GM20000 (cell line): Measurements from ENCODE around the gene PTPRN2.
"Not testable (repeated sequence)": the region's sequence is repeated elsewhere in the genome, so short reads cannot be mapped to it uniquely, and the experiment has no call there.

Experiments
- DNase-seq: peaks from one replicate; pipeline ENCODE4 v3.0.0; 2012; ENCODE audit warnings: low spot score
- CTCF ChIP-seq: IDR thresholded peaks from 2 replicates; pipeline ENCODE4 v1.5.1; 2012; ENCODE audit warnings: mild to moderate bottlenecking, control low read depth; ENCODE audit errors: extremely low read depth, missing control alignments

Gene PTPRN2

DNA sequence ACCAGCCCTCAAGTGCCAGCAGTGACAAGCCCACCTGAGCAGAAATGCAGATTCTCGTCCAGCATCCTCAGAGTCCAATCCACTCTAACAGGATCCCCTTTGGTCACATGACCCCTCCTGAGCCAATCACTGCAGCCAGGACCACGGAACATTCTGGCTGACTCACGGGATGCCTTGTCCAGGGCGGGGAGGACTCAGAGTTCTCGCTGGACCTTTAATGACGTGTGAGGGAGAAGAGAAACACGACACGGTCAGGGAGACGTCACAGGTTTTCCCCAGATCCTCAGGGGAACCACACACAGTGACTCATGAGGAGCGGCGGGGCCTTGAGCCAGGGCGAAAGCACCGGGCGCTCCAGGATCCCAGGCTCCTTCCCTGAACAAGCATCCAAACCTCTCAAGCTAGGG is 155.7 kb downstream of the PTPRN2 start:
- no peak for DNase-seq
- no peak for TF ChIP-seq CTCF

DNA sequence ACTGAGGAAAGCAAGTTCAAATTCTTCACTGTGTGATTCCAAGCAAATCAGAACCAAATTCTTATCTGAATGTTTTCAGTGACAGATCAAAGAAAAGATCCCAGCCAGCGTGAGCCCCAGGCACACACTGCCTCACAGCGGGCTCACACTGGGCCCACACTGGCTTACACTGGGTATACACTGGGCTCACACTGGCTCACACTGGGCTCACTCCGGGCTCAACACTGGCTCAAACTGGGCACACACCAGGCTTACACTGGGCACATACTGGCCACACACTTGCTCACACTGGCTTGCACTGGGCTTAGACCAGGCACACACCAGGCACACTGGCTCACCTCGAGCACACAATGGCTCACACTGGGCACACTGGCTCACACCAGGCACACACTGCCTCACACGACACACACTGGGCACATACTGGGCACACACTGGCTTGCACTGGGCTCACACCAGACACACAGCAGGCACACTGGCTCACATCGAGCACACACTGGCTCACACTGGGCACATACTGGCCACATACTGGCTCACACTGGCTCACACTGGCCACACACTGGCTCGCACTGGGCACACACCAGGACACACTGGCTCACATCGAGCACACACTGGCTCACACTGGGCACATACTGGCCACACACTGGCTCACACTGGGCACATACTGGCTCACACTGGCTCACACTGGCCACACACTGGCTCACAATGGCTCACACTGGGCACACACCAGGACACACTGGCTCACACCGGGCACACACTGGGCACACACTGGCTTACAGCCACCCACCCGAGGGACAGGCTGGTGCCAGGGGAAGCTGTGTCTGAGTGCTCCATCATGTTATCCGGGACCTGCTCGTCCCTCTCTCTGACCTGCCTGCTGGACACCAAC is 156.3 kb downstream of the PTPRN2 start:
- TF ChIP-seq CTCF: no peak
- no peak for DNase-seq

DNA sequence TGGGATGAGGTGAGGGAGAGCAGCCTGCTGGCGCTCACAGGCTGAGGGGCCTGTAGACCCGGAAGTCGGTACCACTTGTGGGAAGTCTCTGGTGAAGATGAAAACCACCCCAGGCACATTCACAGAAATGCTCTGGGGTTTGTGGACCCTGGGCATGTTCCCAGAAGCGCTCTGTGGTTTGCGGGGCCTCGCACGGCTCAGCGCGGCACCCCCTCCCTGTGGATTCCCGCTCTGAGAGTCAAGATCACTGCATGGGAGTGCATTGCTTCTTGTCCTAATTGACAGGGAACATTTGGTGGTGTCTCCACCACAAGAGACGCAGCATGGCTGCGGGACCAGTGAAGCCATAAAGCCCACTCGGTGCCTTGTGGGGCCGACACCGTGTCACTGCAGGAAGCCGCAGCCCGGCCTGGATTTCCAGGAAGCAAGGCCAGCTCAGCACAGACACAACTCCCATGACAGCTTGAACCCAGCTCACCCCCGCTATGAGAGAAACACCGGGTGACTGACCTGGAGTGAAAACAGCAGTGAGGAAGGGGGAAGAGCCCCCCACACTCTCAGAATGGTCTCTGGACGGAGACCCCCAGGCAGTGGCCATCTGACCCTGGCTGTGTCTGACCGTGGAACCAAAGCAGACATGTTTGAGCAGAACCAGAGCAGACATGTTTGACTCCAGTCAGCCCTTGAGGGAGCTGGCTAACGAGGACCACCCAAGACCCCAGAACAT is 157.2 kb downstream of the PTPRN2 start:
- TF ChIP-seq CTCF: no peak
- DNase-seq: no peak

- TF ChIP-seq CTCF: no peak
- no peak for DNase-seq
Observed at GRCh38 chr7:158428837-158429753, 158.5 kb downstream of the PTPRN2 start.

- no peak for TF ChIP-seq CTCF
- DNase-seq: no peak
Observed at GRCh38 chr7:158428131-158428836, 159.3 kb downstream of the PTPRN2 start.

DNA sequence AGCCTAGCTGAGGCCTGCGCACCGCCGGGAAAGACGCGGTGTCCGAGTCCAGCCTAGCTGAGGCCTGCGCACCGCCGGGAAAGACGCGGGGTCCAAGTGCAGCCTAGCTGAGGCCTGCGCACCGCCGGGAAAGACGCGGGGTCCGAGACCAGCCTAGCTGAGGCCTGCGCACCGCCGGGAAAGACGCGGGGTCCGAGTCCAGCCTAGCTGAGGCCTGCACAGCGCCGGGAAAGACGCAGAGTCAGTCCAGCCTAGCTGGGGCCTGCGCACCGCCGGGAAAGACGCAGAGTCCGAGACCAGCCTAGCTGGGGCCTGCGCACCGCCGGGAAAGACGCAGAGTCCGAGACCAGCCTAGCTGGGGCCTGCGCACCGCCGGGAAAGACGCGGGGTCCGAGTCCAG is 161.9 kb downstream of the PTPRN2 start:
- DNase-seq: not testable (repeated sequence)

DNA sequence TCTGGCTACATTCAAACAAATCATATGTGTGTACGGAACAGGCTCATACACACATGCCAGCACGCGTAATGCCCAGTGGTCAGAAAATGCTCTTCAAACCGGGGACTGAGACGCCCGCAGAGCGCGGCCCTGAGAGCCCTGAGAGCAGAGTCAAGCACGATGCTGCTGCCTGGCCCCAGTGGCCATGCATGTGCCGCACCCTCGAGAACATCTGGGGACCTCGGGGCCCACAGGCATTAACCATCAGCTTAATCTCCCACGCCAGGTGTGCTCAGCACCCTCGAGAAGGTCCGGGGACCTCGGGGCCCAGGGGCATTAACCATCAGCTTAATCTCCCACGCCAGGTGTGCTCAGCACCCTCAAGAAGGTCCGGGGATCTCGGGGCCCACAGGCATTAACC is 163.1 kb downstream of the PTPRN2 start:
- no peak for TF ChIP-seq CTCF
- DNase-seq: no peak
